ENCODE measurements around the gene GRIK2. TPM values are rescaled to one million over a fixed set of nuclear protein-coding genes. Genes with fewer than 3 reads are reported as not detected.
A peak's percentile ranks its signal among the peaks of the same experiment; 100 is the strongest.

GRIK2 gene
- total RNA-seq, 1 donor from 2014 or later: 2.5 TPM

DNA sequence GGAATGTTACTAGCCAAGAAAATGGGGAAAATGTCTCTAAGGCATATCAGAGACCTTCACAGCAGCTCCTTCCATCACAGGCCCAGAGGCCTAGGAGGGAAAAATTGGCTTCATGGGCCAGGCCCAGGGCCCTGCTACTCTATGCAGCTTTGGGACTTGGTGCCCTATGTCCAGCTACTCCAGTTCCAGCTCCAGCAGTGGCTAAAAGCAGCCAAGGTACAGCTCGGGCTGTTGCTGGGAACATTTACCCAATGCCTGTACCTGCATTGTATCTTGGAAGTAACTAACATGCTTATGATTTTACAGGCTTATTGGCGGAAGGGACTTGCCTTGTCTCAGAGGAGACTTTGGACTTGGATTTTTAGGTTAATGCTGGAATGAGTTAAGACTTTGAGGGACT is 390.6 kb downstream of the GRIK2 start:
- no peaks in the 10 kb centered on the region for H3K9me3 ChIP-seq (ENCODE audit: insufficient read depth, low read depth, low read length)
- Mint-ChIP-seq H3K4me1 (ENCODE audit: low read depth, unreplicated experiment) (peaks cover under 1% of the 10 kb centered on the region), H3K27me3 (ENCODE audit: low read depth, unreplicated experiment) (no peaks in the 10 kb centered on the region), H3K4me3 (ENCODE audit: unreplicated experiment) (no peak overlapping the region), H3K9me3 (ENCODE audit: unreplicated experiment) (peaks cover 4% of the 10 kb centered on the region), H3K36me3 (ENCODE audit: low read depth, unreplicated experiment) (no peaks in the 10 kb centered on the region), H3K27ac (ENCODE audit: unreplicated experiment) (no peak overlapping the region)
- no peaks in the 10 kb centered on the region for H4K20me1 ChIP-seq (ENCODE audit: insufficient read depth, low read length)
- no peak overlapping the region for H3K27ac ChIP-seq (ENCODE audit: low read depth, low read length)
- TF ChIP-seq EZH2 (IDR thresholded peaks at IDR 0.05; ENCODE audit: insufficient read depth, low read length): no peak
- TF ChIP-seq, protein P1, sequence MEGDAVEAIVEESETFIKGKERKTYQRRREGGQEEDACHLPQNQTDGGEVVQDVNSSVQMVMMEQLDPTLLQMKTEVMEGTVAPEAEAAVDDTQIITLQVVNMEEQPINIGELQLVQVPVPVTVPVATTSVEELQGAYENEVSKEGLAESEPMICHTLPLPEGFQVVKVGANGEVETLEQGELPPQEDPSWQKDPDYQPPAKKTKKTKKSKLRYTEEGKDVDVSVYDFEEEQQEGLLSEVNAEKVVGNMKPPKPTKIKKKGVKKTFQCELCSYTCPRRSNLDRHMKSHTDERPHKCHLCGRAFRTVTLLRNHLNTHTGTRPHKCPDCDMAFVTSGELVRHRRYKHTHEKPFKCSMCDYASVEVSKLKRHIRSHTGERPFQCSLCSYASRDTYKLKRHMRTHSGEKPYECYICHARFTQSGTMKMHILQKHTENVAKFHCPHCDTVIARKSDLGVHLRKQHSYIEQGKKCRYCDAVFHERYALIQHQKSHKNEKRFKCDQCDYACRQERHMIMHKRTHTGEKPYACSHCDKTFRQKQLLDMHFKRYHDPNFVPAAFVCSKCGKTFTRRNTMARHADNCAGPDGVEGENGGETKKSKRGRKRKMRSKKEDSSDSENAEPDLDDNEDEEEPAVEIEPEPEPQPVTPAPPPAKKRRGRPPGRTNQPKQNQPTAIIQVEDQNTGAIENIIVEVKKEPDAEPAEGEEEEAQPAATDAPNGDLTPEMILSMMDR (IDR thresholded peaks at IDR 0.05; ENCODE audit: insufficient read depth, low read depth, low read length): no peak
- no peak for DNase-seq (ENCODE audit: low read depth)
- peaks cover 5% of the 10 kb centered on the region for H3K4me1 ChIP-seq (ENCODE audit: insufficient read depth, low read length)
- no peaks in the 10 kb centered on the region for H3K36me3 ChIP-seq (ENCODE audit: insufficient read depth, low read length)
- H3K4me3 ChIP-seq (ENCODE audit: insufficient read depth, low read depth, low read length): no peak overlapping the region
- H3K79me2 ChIP-seq (ENCODE audit: insufficient read depth, low read length): no peaks in the 10 kb centered on the region
- H2AFZ ChIP-seq (ENCODE audit: low read depth, low read length): no peak overlapping the region
- no peak for FAIRE-seq
- no peaks in the 10 kb centered on the region for H3K27me3 ChIP-seq (ENCODE audit: insufficient read depth, low read length)
- no peak overlapping the region for H3K4me2 ChIP-seq (ENCODE audit: low read length)
- no peak overlapping the region for H3K9ac ChIP-seq (ENCODE audit: low read length)

DNA sequence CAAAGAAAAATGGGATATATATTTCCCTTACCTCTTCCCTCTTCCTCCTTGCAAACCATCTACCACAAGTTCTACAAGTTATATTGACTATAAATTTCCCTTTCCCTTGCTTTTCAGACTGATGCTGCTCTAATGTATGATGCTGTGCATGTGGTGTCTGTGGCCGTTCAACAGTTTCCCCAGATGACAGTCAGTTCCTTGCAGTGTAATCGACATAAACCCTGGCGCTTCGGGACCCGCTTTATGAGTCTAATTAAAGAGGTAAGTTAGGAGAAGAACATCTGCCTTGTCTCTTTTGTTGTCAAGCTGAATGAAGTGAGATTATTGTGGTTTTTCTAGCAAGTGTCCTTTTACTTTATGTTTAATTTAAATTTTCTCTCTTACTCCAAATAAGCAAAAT is 406.0 kb downstream of the GRIK2 start:
- H3K9me3 ChIP-seq (ENCODE audit: insufficient read depth, low read depth, low read length): no peaks in the 10 kb centered on the region
- H4K20me1 ChIP-seq (ENCODE audit: insufficient read depth, low read length): no peaks in the 10 kb centered on the region
- TF ChIP-seq, protein P1 (IDR thresholded peaks at IDR 0.05; ENCODE audit: insufficient read depth, low read depth, low read length): no peak
- no peak for TF ChIP-seq EZH2 (IDR thresholded peaks at IDR 0.05; ENCODE audit: insufficient read depth, low read length)
- H3K4me2 ChIP-seq (ENCODE audit: low read length): no peak overlapping the region
- no peak overlapping the region for H3K9ac ChIP-seq (ENCODE audit: low read length)
- H3K4me1 ChIP-seq (ENCODE audit: insufficient read depth, low read length): peaks cover 3% of the 10 kb centered on the region
- Mint-ChIP-seq H3K36me3 (ENCODE audit: low read depth, unreplicated experiment) (no peaks in the 10 kb centered on the region), H3K27ac (ENCODE audit: unreplicated experiment) (no peak overlapping the region), H3K4me3 (ENCODE audit: unreplicated experiment) (no peak overlapping the region), H3K9me3 (ENCODE audit: unreplicated experiment) (peaks cover 3% of the 10 kb centered on the region), H3K27me3 (ENCODE audit: low read depth, unreplicated experiment) (no peaks in the 10 kb centered on the region), H3K4me1 (ENCODE audit: low read depth, unreplicated experiment) (no peaks in the 10 kb centered on the region)
- FAIRE-seq (no peak), DNase-seq (ENCODE audit: low read depth) (no peak)
- H3K27ac ChIP-seq (ENCODE audit: low read depth, low read length): no peak overlapping the region
- H3K36me3 ChIP-seq (ENCODE audit: insufficient read depth, low read length): no peaks in the 10 kb centered on the region
- no peaks in the 10 kb centered on the region for H3K79me2 ChIP-seq (ENCODE audit: insufficient read depth, low read length)
- H3K4me3 ChIP-seq (ENCODE audit: insufficient read depth, low read depth, low read length): no peak overlapping the region
- H3K27me3 ChIP-seq (ENCODE audit: insufficient read depth, low read length): no peaks in the 10 kb centered on the region
- peak overlapping the region; percentile 3 for H2AFZ ChIP-seq (ENCODE audit: low read depth, low read length)

DNA sequence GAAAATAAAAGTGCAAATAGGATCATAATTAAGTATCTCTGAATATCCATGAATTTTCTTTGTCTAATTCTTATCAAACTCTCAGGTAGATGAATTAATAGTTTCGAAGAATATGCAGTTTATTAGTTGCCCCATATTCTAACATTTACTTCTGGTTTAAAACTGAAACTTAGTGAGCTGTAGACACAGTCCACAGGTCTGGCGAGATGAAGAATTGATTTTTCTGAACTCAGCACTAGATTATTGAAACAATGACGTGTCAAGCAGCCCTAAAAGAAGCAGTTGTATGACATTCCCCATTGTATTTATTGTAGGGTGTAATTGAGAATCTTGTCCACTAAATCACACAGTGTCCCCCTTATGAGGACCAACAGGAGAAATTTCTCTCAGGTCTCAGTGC is 407.1 kb downstream of the GRIK2 start:
- Mint-ChIP-seq H3K27me3 (ENCODE audit: low read depth, unreplicated experiment) (no peaks in the 10 kb centered on the region), H3K27ac (ENCODE audit: unreplicated experiment) (no peak overlapping the region), H3K4me1 (ENCODE audit: low read depth, unreplicated experiment) (peaks cover 5% of the 10 kb centered on the region), H3K4me3 (ENCODE audit: unreplicated experiment) (no peak overlapping the region), H3K9me3 (ENCODE audit: unreplicated experiment) (no peaks in the 10 kb centered on the region), H3K36me3 (ENCODE audit: low read depth, unreplicated experiment) (no peaks in the 10 kb centered on the region)
- Histone ChIP-seq H3K9me3 (ENCODE audit: insufficient read depth, low read depth, low read length) (no peaks in the 10 kb centered on the region), H3K36me3 (ENCODE audit: insufficient read depth, low read length) (no peaks in the 10 kb centered on the region), H3K4me3 (ENCODE audit: insufficient read depth, low read depth, low read length) (no peak overlapping the region), H3K27me3 (ENCODE audit: insufficient read depth, low read length) (no peaks in the 10 kb centered on the region), H4K20me1 (ENCODE audit: insufficient read depth, low read length) (no peaks in the 10 kb centered on the region), H3K79me2 (ENCODE audit: insufficient read depth, low read length) (no peaks in the 10 kb centered on the region), H3K4me1 (ENCODE audit: insufficient read depth, low read length) (peaks cover 6% of the 10 kb centered on the region), H3K27ac (ENCODE audit: low read depth, low read length) (no peak overlapping the region), H2AFZ (ENCODE audit: low read depth, low read length) (no peak overlapping the region), H3K4me2 (ENCODE audit: low read length) (no peak overlapping the region), H3K9ac (ENCODE audit: low read length) (no peak overlapping the region)
- FAIRE-seq (no peak), DNase-seq (ENCODE audit: low read depth) (no peak)
- TF ChIP-seq, protein P1 (IDR thresholded peaks at IDR 0.05; ENCODE audit: insufficient read depth, low read depth, low read length): no peak
- no peak for TF ChIP-seq EZH2 (IDR thresholded peaks at IDR 0.05; ENCODE audit: insufficient read depth, low read length)
